Left ventricle myocardium inferior (tissue), 1 donor: ENCODE results near the gene RNF38. TPM values are rescaled to one million over a fixed set of nuclear protein-coding genes. Genes with fewer than 3 reads are reported as not detected.

ENCODE experiments used
- DNase-seq: peaks from one replicate; pipeline ENCODE4 v3.0.0-alpha.2; 2020
- H3K27ac ChIP-seq: fragments of 200-600 bp; replicated peaks from 2 replicates; pipeline ENCODE4 v1.8.0; 2021
- H3K27me3 ChIP-seq: fragments of 200-600 bp; 2 replicates; pipeline ENCODE4 v1.8.0; 2021; ENCODE audit warnings: low read depth
- H3K36me3 ChIP-seq: fragments of 200-600 bp; 2 replicates; pipeline ENCODE4 v1.8.0; 2021
- H3K4me1 ChIP-seq: fragments of 200-600 bp; 2 replicates; pipeline ENCODE4 v1.8.0; 2021
- H3K4me3 ChIP-seq: fragments of 200-600 bp; 2 replicates; pipeline ENCODE4 v1.8.0; 2021; ENCODE audit warnings: mild to moderate bottlenecking, moderate library complexity
- H3K9me3 ChIP-seq: fragments of 200-600 bp; replicated peaks from 2 replicates; pipeline ENCODE4 v1.8.0; 2021
- intact Hi-C: fragments of 100-400 bp; cut with micrococcal nuclease; formaldehyde crosslinking; loops from one replicate; pipeline ENCODE4 v1.11.0; 2022
- total RNA-seq: library from RNA; stranded (reverse); fragmentation: NEBNext Ultra II Directional; extraction: Animal tissue kit (Norgen Biotek cat#: 25700); gene quantifications from one replicate; pipeline ENCODE4 v1.2.1, GENCODE V29; 2021
- TF ChIP-seq, protein P1 (sequence below): fragments of 200-600 bp; IDR thresholded peaks from 2 replicates; pipeline ENCODE4 v1.8.0; 2021; ENCODE audit warnings: antibody characterized with exemption, mild to moderate bottlenecking, borderline replicate concordance
- donor health status: DM: no; HTN: yes; CAD: no; lungs with severe emphysema.

The RNF38 gene
- total RNA-seq, 1 donor from 2014 or later = 25.7 TPM

DNA sequence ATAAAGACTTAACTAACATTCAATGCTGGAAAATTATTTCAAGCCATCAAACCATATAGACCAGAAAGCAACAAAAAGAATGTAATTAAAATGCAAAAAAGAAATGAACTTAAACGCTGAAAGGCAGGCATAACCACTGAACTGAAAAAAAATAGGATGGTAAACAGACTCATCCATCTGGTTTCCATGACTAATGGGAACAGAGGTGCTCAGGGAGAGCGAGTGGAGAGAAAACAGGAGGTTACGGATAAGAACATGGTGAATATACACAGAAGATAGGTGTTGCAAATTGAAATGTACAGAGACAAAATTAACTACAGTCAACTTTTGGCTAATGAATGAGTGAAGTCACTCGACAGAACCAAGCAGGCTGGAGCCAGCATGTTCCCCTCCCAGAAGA lies 43.5 kb upstream of the RNF38 start:
- TF ChIP-seq, protein P1, sequence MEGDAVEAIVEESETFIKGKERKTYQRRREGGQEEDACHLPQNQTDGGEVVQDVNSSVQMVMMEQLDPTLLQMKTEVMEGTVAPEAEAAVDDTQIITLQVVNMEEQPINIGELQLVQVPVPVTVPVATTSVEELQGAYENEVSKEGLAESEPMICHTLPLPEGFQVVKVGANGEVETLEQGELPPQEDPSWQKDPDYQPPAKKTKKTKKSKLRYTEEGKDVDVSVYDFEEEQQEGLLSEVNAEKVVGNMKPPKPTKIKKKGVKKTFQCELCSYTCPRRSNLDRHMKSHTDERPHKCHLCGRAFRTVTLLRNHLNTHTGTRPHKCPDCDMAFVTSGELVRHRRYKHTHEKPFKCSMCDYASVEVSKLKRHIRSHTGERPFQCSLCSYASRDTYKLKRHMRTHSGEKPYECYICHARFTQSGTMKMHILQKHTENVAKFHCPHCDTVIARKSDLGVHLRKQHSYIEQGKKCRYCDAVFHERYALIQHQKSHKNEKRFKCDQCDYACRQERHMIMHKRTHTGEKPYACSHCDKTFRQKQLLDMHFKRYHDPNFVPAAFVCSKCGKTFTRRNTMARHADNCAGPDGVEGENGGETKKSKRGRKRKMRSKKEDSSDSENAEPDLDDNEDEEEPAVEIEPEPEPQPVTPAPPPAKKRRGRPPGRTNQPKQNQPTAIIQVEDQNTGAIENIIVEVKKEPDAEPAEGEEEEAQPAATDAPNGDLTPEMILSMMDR = no peak
- Histone ChIP-seq H3K4me3 (no peak overlapping the region), H3K9me3 (no peaks in the 10 kb centered on the region), H3K36me3 (no peaks in the 10 kb centered on the region), H3K27ac (no peak overlapping the region), H3K4me1 (peaks cover 32% of the 10 kb centered on the region), H3K27me3 (no peaks in the 10 kb centered on the region)
- intact Hi-C loops = no loop called here
- DNase-seq = no peak

DNA sequence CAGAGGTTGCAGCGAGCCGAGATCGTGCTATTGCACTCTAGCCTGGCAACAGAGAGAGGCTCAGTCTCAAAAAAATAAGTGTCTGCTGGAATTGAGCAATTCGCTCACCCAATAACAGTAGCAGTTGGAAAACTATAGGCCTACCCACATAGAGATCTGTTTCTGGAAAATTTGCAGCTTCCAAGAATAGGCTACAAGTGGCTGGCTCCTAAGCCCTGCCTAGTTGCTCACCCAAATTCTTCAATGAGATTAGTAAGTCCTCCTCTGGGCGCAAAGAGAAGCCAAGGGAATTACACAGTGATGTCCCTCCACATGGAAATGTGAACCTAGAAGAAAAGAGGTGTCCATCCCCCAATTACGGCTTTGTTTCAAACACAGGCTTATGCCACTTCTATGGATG lies 42.6 kb upstream of the RNF38 start:
- H3K4me3 ChIP-seq = no peak overlapping the region
- no peaks in the 10 kb centered on the region for H3K27me3 ChIP-seq
- peaks cover 25% of the 10 kb centered on the region for H3K4me1 ChIP-seq
- TF ChIP-seq, protein P1 = no peak
- H3K36me3 ChIP-seq = no peaks in the 10 kb centered on the region
- no peak overlapping the region for H3K27ac ChIP-seq
- intact Hi-C loops = no loop called here
- DNase-seq = no peak
- H3K9me3 ChIP-seq = no peaks in the 10 kb centered on the region

DNA sequence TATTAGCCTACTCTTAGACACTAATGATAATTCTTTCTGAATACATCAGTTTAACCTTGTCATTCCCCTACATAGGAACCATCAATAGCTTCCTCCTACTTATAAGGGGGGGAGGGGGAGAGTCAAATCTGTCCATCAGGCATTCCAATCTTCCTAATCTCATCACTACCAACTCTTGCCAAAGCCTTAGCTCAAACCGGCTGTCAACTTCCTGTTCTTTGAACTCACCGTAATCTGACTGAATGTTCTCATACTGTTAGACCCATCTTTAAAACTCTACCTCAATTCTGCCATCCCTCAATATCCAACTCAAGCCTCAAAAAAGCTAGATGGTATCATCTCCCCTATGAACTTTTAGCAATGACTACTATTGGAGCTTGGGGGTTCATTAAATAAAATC lies 41.9 kb upstream of the RNF38 start:
- no peaks in the 10 kb centered on the region for H3K9me3 ChIP-seq
- no peak for DNase-seq
- H3K27me3 ChIP-seq = no peaks in the 10 kb centered on the region
- peaks cover 27% of the 10 kb centered on the region for H3K4me1 ChIP-seq
- H3K27ac ChIP-seq = no peak overlapping the region
- intact Hi-C loops = no loop called here
- TF ChIP-seq, protein P1 = no peak
- H3K36me3 ChIP-seq = no peaks in the 10 kb centered on the region
- H3K4me3 ChIP-seq = no peak overlapping the region

DNA sequence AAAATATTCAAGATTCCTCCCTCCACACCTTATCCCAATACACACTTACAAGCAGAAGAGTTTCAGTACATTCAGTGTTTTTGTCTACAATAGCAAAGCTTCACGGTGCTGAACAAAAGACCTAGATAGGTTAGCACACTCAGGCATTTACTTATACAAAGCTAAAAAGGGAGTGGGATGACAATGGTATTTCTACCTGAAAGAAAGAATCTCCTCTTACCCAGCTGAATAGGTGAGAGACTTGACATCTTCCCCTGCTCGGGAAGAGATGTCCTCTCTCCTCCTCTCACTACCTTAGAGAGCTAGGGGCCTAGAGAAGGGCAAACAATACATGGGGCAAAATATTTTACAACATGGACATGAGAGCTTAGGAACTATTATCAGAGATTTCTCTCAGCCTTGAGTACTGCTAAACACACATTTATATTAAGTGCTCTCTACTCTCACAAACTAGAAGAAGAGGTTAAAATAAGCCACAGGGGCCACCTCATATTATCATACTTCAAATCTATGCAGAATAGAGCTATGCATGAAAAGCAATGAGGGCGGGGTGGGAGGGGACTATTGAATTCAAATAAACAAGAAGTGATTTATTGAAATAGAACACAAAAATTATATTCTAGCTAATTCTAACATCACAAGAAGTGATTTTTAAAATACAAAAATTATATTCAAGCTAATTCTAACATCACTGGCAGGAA lies 38.6 kb upstream of the RNF38 start:
- no peak for DNase-seq
- intact Hi-C loops = no loop called here
- Histone ChIP-seq H3K27ac (no peak overlapping the region), H3K36me3 (no peaks in the 10 kb centered on the region), H3K4me1 (peaks cover 34% of the 10 kb centered on the region), H3K4me3 (no peak overlapping the region), H3K9me3 (no peaks in the 10 kb centered on the region), H3K27me3 (no peaks in the 10 kb centered on the region)
- TF ChIP-seq, protein P1 = no peak

DNA sequence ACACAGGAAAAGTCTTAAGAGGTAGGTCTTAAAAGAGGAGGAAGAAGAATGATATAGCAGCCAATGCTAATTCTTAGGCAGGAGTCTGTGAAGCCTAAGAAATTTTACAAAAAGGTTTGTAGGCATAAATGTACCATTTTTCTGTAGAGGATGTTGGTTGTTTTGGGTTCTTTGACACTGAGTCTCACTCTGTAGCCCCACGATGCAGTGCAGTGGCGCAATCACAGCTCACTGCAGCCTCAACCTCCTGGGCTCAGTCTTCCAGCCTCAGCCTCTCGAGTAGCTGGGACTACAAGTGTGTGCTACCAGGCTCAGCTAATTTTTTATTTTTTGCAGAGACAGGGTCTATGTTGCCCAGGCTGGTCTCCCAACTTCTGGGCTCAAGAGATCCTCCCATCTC lies 37.7 kb upstream of the RNF38 start:
- no peak overlapping the region for H3K4me3 ChIP-seq
- no peaks in the 10 kb centered on the region for H3K9me3 ChIP-seq
- H3K36me3 ChIP-seq = no peaks in the 10 kb centered on the region
- TF ChIP-seq, protein P1 = no peak
- H3K27me3 ChIP-seq = no peaks in the 10 kb centered on the region
- peaks cover 29% of the 10 kb centered on the region for H3K4me1 ChIP-seq
- no peak for DNase-seq
- intact Hi-C loops = no loop called here
- H3K27ac ChIP-seq = no peak overlapping the region
